HG02763 (cell line): ENCODE results near the gene TACR2.

Experiments used
- ATAC-seq: cut with Tn5 transposase; IDR thresholded peaks from one replicate; pipeline ENCODE4 v1.9.1; 2021; ENCODE audit warnings: mild to moderate bottlenecking, moderate library complexity; ENCODE audit not compliant: unreplicated experiment

The TACR2 gene

GRCh38 chr10:69416695-69417094 is at the start of gene TACR2:
Gene TACR2 (minus strand): TSS chr10:69416918. CDS start chr10:69416323, 595 bp downstream.
- no peak for ATAC-seq

DNA sequence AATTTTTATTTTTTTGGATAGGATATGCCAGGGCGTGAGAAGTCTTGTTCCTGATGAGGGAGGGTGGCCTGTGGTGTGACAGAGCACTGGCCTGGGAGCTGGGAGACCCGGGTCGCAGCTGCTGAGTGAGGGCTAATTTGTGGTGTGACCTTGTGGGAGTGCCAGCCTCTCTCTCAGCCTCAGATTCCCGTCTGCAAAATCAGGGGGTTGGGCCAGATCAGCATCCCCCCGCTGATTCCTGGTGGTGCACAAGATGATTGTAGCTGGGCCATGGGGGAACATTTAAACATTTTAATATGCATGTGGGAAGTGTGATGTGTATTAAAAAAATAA is 49.4 kb upstream of the TACR2 start:
- no peak for ATAC-seq

DNA sequence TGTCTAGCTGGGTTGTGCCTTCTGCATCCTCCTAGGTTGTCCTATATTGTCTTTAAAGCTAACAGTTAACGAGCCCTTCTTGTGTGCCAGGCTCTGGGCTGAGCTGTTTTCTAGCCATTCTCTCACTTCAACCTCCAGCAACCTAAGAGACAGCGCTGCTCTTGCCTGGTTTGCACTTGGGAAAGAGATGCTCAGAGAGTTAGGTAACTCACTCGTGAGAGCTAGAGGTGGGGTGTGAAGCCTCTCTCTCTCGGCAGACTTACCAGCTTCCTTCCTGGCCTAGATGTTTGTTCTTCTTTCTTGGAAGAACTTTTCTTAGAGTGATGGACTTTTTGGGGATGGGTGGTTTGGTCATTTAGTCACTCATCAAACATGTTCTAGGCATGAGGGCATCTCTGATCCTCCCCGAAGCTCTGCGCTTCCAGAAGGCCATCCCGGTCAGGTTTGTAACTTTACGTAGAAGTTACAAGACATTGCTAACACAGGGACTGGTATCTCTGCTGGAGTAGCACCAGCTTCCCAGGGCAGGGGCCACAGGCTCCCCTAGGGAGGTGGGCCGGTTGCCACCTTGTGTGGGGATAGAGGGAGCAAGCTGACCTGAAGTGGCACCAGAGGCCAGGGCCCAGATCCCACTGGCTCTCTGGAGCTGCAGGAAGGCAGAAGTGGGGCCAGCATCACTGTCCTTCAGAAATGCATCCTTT is 48.9 kb upstream of the TACR2 start:
- ATAC-seq: no peak

DNA sequence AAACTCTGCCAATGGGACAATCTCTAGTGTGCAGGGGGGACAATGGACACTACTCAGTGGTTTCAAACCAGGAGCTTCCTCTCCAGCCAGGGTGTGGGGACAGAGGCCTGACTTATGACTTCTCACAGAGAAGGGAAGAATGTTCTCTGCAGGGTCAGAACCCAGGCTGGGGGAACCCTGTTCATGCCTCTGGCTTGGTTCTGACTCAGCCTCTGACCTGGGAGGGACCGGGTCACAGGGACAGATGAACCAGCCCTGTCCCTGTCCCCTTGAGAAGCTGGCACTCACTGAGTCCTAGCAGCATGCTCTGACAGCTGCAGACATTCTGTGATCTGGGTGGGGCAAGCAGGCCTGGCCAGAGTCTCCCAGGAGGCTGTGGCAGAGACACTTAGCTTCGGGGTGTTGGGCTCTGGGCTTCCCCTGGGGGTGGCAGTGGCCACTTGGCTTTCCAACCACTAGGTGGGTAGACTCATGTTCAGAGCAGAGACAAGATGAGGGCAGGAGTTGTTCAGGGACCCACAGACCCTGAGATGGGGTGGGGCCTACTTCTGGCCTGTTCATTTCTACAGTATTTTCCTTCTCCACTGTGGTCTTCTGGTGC is 48.2 kb upstream of the TACR2 start:
- ATAC-seq: no peak

DNA sequence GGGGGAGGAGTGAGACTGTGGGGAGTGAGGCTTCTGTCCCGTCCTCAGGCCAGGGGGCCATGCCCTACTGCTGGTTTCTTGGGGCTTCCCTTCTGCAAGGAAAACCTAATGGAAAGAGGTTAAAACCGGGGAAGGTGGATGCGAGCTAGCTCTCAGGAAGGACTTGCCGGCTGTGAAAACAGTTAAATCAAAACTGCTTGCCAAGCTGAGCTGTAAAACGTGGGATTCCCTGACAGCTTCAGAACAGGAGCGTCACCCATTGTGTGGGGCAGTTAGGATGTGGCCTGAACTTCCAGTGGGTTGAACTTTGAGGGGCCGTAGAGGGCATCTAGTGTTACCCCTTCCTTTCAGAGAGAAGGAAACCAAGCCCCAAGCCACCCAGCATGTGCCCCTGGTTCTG is 47.7 kb upstream of the TACR2 start:
- no peak for ATAC-seq

GRCh38 chr10:69463886-69464285 is 47.2 kb upstream of the TACR2 start:
- ATAC-seq: no peak

DNA sequence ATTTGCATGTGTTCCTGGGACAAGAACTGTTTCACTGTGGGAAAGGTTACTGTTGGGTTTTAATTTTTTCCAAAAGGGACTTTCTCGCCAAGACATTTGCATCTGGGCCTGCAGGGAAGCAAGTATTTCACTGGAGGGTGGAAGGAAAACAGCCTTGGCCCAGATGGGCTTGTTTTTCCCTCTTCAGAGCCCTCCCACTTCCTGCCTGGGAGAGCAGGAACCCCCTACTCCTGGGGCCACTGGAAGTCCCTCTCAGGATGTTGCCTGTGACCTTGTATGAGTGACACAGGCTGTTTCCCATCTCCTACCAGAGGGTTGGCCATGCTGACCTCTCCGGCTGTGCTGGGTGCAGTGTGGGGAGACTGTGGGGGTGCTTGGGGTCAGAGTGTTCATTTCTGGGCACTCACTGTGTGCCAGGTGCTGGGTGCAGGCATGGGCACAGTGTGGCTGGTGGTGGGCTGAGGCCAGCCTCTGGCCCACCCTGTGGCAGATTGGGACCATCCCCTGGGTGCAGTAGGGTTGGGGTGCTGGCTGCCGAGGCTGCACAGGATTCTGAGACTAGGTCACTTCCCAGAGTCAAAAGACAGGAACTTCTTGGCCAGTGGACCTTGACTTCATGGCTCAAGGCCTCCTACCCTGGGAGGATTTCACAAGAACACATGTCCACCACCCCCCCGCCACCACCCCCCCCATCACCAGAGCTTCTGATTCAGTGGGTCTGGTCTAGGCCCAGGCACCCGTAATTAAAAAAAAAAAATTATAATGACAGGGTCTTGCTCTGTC is 44.7 kb upstream of the TACR2 start:
- ATAC-seq: no peak

DNA sequence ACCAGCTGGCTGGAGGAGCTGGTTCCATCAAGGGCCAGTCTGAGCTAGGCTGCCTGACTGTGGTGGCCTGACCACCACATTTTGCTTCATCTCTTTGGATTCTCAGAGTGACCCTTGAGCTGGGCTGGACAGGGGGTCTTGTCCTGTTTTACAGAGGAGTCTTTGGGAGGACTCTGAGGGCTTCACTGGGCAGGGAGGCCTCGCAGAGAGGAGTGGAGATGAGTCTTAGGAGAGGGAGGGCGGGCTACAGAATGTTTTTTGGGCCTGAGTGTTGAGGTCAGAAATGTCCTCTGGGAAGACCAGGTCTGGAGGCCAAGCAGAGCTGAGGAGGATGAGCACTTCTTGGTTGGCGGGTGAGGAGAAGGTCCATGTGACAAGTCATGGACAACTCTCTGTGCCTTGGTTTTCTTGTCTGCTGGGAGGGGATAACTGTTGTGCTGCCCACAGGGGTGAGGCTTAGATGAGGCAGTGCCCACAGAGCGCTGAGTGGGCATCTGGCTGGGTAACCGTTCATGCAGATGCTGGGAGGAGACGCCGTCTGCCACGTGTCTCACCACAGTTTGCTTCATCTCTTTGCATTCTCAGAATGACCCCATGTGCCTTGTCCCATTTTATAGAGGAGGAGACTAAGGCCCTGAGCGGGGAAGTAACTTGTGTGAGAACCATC is 44.0 kb upstream of the TACR2 start:
- ATAC-seq: no peak

- no peak for ATAC-seq
Measured at GRCh38 chr10:69459893-69460575, 43.3 kb upstream of the TACR2 start.

DNA sequence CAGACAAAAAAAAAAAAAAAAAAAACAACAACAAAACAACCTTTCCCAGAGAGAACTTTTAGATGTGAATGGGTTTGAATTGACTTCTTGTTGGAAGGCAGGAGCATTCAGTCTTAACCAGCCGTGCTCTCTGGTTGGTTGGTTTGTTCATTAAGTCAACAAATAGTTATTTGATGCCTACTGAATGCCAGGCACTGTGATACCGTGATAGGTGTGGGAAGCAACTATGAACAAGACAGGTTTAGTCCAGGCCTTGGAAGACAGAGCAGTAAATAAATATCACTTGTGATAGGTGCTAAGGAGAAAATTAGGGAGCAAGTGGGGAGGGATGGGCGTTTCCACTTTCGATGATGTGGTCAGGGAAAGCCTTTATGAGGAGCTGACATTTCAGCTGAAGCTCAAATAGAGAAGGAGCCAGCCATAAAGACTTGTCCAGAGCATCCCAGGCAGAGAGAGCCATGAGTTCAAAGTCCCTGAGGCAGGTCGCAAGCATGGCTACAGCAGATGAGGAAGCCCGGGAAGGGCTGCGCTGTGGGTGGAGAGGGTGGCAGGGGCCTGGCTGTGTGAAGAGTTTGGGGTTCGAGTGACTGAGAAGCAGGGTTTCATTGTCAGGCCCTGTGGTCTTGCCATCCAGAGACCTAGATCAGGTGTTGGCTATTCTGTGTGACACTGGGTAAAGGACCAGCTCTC is 42.5 kb upstream of the TACR2 start:
- no peak for ATAC-seq

DNA sequence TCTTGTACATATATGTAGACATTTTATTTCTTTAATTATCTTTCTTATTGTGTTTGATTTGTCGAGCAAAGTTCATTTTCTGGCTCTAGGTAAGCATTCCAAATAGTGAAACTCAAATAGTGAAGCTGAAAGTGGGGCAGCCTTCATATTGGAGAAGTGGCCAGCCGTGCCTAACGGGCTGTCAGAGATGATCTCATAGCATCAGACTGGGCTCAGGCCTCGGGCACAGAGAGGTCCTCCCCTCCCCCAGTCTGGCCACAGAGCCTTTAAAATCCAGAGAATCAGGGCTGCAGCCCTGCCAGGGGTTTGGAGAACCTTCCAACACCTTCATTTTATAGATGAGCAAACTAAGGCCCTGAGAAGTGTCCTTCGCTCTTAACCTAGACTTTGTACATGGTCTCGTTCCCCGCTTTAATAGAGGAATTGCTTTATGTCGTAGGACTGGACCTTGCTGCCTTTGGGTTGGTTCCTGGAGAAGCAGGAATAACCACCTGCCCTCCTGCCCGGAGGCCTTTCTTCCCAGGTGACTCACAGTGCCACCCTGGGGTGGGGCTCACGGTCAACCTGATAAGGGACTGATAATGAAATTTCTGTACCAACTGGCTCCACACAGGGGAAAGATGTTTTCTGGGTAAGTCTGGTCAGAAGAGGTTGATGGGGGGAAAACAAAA is 41.8 kb upstream of the TACR2 start:
- ATAC-seq: no peak

DNA sequence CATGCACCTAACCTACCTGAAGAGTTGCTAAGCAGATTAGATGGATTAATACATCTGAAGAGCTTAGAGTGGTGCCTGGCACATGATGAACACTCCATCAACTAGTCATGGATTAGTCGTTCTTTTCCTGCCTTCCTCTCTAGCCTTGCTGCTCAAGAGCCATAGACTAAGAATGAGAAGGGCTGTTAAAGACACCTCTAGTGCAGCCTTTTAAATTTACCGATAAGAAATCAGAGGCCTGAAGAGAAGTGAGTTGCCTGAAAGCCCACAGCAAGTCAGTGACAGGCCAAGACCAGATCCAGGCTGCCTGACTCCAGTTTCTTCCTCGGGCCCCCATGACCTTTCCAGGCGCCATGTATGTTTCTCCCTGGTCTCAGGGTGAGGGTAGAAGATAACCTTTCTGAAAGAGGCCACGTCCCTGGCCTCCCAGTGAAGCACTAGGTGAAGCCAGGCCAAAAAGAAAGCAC is 41.1 kb upstream of the TACR2 start:
- no peak for ATAC-seq

DNA sequence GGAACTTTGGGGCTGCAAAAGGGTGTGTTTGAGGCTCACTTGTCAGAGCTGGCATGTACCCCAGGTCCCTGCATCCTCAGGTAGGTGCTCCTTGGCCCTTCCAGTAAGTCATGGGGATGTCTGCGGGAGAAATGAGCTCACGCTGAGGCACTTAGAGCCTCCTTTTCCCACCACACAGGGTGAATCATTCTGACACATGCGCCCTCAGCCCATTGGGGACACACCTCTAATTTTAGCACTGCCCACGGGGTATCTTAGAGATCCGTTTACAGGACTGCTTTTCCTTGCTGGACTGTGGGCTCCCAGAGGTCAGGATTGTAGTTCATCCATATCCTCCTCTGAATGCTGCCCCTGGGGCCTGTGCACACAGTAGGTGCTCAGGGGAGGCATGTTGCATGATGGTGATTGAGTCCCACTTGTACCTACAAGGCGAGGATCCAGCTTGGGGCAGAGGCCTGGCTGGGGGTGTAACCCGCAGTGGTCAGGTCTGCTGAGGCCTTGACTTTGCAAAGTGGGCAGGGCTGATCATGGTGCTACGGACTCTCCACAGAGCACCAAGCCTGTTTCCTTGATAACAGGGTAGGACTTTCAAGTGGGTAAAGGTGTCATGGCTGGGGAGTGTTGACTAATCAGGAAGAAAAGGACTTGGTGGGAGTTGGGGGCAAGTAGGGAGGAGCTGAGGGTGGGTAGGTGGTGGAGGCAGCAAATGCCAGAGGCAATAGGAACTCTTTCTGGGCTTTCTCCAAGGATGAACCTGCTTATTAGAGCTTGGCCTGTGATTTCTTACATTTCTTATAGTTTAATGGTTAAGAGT is 40.4 kb upstream of the TACR2 start:
- ATAC-seq: no peak

DNA sequence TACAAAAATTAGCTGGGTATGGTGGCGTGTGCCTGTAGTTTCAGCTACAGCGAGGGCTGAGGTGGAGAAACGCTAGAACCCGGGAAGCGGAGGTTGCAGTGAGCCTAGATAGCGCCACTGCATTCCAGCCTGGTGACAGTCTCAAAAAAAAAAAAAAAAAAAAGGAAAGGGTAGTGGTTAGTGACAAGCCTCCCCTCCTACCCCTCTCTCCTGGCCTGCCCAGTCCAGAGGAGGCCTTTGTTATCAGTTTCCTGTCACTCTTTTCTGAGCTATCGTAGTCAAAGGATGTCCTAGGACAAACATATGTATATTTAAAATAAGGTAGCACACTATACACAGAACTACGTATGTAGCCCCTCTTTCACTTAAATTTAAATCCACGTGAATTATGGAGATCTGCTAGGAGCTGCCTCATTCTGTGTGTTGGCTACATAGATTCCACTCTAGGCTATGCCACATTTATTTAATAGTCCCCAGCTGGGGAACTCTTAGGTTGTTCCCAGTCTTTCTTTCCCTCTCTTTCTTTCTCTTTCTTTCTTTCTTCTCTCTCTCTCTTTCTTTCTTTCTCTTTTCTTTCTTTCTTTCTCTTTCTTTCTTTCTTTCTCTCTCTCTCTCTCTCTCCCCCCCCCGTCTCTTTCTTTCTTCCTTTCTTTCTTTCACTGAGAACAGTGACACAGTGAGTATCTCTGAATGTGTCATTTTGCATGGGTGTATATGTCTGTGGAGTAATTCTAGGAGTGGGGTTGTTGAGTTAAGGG is 38.5 kb upstream of the TACR2 start:
- no peak for ATAC-seq

DNA sequence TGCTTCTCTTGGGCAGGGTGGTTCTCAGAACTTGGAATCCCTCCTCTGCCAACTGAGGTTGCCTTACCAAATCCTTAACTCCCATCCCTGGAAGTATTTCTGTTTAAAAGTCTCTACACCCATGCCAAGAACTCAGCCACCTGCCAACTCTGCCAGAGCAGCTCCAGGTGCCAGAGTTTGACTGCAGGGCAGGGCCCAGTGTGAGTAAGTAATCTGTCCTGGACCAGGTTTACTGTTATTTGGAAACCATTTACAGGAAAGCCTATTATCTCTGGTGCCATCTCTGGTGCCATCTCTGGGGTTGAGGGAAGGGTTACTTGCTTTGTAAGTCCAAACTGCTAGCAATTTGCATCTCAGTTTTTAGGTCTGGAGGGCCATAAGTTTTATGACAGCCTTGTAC is 37.1 kb upstream of the TACR2 start:
- no peak for ATAC-seq

- no peak for ATAC-seq
Measured at GRCh38 chr10:69452676-69453415, 36.1 kb upstream of the TACR2 start.

- ATAC-seq: no peak
Measured at GRCh38 chr10:69451784-69452251, 35.1 kb upstream of the TACR2 start.
